ENCODE data around the gene ARHGAP21.

The ARHGAP21 gene

GRCh38 chr10:24722676-24723385 is 856 bp downstream of the ARHGAP21 start:
- peak; percentile 16 to 58 (median 33) for DNase-seq

- no peak for DNase-seq
Measured at GRCh38 chr10:24722131-24722675, 1.5 kb downstream of the ARHGAP21 start.

DNA sequence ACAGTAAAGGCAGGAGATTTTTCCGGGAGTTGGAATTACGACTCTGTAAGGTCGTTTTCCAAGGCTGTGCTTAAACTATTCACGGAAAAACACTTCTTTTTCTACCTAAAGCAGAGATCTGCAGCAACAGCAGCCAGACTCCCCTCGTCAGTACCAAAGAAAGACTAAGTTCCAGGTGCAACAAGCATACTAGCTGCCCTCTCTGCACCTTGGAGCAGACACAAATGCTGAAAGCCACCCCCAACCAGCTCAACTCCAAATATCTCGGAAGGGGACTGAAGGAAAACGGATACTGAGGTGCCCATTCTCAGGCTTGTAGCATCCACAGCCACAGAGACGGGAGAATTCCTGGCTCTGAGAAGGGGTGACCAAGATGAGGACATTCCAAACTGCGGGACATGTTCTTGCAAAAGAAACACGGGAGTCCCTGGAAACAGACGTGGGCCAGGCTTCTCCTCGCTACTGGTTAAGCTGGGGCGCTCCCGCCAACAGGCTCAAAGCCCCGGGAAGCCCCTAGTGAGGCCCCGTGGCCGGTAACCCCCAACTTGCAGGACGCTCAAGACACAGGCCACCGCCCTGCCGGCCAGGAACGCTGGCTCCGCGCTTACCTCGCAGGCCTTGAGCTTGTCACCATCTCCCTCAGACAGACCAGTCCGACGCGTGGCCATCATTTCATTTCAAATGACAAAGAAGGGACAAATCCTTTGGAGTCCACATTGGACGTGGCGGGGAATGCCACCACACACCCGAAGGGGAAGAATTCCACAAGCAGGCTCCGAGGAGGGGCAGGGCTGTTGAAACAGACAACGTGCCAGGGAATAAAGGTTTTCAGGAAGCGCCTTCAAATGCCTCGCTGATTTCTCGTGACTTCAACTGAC is 2.2 kb downstream of the ARHGAP21 start:
- DNase-seq, result no peak

- no peak for DNase-seq
Measured at GRCh38 chr10:24720096-24720495, 3.6 kb downstream of the ARHGAP21 start.

DNA sequence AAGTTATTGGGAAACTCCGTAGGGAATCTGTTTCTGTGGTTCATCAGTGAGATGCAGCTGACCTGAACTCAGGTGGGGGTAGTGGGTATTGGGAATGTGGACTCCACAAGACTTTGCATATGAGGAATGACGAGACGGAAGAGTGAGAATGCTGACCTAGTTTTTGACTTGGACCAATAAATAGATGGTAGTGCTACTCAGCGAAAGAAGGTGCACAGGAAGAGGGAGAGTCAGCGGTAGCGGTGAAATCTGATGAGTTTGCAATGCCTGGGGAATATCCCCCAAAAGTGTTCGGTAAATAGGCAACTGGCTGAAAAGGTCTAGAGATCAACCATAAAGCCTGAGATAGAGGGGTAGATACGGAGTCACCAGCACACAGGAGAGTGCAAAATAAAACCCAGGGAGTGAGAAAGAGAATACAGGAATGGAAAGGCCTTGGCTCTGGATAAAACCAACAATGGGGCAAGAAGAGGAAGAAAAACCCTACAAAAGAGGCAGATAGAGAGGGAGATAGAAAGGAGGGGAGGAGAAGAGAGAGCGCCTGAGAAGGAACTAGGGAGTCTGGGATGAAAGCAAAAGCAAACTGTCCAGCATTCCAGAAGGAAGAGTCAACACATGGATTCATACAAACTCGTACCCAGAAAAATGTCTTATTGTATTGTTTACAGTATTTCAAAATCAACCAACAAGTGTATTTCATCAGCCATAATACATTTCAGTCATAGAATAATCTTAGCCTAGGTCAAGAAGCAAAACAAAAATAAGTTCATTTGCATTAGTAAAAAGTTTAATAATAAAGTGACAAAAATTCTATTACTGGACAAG is 5.4 kb downstream of the ARHGAP21 start:
- DNase-seq, result no peak

DNA sequence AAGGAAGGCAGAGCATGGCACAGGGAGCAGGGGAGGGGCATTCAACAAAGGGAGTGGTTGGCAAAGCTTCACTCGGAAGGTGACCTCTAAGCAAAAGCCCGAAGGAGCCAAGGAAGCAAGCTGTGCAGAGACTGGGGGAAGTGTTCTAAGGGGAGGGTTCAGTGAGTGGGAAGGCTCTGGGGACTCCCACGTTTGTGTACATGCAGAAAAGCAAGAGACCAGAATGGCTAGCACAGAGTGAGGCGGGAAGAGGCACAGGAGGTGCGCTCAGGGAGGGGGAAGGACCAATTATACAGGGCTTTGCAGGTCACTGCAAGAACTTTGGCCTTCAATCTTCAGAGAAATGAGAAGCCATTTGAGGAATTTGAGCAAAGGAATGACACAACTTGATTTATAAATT is 7.4 kb downstream of the ARHGAP21 start:
- DNase-seq, result no peak

GRCh38 chr10:24715246-24715769 is 8.4 kb downstream of the ARHGAP21 start:
- DNase-seq, result no peak

GRCh38 chr10:24713086-24713485 is 10.6 kb downstream of the ARHGAP21 start:
- DNase-seq, result no peak

DNA sequence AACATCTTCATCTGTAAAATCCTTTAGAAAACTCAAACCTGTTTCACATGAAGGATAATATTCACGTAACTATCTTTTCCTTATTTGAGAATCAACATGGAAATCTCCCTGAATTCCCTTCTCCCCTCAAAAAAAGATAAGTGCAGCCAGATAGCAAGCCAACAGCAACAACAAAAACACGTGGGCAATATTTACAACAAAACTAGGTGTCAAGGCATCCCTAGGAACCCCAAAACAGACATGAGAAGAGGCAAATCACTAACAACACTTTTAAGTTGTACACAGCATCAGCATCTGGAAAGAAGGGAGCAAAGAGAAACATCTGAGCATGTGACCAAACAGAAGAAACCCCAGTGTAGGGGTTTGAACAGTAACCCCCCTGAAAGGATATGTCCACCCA is 12.2 kb downstream of the ARHGAP21 start:
- no peak for DNase-seq

DNA sequence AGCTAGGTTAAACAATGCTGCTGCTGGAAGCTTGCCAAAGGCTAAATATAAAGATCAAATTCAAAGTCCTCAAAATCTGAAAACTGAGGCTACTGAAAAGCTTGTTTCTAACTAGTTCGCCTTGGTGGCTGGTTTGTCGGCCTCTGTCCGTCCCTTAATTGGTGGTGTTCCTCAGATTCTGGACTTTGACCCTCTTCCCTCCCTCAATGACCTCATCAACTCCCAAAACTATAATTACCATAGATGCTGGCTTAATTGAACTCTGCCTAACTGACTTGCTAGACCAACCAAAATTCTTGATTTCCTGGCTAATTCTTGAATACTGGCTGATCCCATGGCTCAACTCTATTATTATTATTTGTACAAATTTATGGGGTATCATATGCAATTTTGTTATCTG is 15.6 kb downstream of the ARHGAP21 start:
- no peak for DNase-seq

DNA sequence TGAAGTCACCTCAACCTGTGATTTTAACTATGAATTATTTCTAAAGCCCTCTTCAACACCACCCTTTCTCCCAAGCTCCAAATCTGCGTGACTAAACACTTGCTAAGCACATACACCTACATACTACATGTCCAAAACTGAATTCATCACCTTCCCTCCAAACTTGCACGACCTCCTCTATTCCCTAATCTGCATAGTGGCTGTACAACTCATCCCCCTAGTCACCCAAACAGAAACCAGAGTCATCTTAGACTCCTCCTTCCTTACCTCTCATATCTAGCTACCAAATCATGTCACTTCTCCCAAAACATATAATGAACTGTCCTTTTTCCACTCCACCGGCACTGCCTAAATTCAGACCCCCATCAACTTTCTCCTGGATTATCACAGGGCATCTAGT is 16.2 kb downstream of the ARHGAP21 start:
- no peak for DNase-seq

GRCh38 chr10:24706479-24707118 is 17.1 kb downstream of the ARHGAP21 start:
- DNase-seq, result peak in 1 of 5 donors; percentile 50

GRCh38 chr10:24703700-24704099 is 20.0 kb downstream of the ARHGAP21 start:
- DNase-seq, result no peak

DNA sequence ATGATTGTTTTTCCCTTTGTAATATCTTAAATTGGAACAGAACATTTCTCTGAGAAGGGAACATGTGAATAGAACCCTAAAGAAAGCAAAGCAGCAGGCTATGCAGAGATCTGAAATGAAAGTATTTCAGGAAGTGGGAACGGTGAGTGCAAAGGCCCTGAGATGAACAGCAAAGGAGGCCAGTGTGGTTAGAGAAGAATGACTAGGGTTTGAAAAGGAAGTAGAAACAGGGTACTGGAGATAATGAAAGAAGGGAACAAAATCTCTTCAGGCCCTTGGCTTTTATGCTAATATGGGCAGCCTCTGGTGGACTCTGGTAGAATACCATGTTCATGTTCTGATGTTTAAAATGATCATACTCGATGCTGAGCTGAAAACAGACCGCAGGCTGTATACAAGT is 22.2 kb downstream of the ARHGAP21 start:
- peak in 1 of 5 donors; percentile 69 for DNase-seq

DNA sequence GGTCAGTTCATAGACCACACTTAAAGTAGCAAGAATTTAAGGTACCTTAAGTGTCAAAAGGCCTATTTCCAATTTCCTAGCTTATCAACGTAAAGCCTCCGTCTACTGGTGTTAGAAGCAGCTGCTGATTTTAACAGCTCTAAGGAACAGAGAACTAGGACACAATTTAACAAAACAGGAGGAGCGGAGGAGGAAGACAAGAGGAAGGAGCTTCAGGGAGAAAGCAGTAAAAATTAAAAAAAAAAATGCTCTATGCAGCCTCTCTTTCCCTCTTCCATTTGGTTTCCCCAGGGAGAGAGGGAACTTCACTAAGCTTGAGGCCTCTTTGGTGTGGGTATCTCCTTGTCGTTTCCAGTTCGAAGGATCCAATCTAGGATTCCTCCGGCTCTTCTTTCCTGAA is 22.7 kb downstream of the ARHGAP21 start:
- DNase-seq, result no peak

DNA sequence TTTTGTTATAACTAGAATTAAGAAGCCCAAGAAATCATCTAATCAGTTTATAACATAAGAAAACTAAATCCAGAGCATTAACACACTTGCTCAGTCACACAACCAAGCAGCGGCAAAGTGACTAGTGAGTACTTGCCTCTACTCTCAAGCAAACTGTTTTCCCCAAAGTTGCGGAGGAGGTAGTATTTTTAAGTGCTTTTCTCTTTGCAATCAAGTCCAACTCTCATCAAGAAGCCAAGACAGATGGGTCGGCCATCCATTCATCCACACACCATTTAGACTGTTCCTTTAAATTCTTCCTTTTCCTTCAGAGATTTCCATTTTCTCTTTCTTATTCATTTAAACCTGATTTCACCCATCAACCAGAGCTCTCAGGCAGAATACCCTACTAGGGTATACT is 25.4 kb downstream of the ARHGAP21 start:
- no peak for DNase-seq

GRCh38 chr10:24697080-24697479 is 26.6 kb downstream of the ARHGAP21 start:
- DNase-seq, result no peak

- no peak for DNase-seq
Measured at GRCh38 chr10:24695452-24695851, 28.2 kb downstream of the ARHGAP21 start.

GRCh38 chr10:24694086-24694485 is 29.6 kb downstream of the ARHGAP21 start:
- no peak for DNase-seq

DNA sequence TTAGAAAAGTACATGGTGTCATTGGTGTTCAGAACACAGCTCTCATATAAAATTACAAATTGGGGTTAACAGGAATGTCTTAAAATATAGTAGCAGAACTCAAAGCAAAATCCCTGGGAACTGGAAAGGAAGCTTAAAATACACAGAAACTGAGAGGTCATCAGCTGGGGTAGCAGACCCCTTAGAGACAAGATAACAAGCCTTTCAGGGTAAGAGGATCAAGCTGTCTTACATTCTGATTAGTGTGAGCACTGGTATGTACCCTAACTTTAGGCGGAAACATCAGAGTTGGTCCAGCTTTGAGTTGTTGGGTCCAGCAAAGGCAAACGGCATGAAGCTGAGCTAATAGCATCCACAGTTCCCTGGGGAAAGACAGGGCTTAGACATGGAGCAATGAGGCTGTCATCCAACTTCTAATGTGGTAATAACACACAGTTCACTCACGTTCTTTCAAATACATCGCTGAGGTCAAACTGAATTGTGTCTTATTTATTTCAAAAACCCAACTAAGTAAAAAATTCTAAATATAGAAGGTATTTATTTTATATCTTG is 32.6 kb downstream of the ARHGAP21 start:
- no peak for DNase-seq

GRCh38 chr10:24685958-24686540 is 37.6 kb downstream of the ARHGAP21 start:
- DNase-seq, result no peak

All from T-helper 1 cell (primary cell).